HG03045 (cell line): Measurements from ENCODE around the gene FMN2.
"Not testable (repeated sequence)": the region's sequence is repeated elsewhere in the genome, so short reads cannot be mapped to it uniquely, and the experiment has no call there.

Experiments
- ATAC-seq: cut with Tn5 transposase; IDR thresholded peaks from one replicate; pipeline ENCODE4 v1.9.1; 2021; ENCODE audit warnings: mild to moderate bottlenecking, moderate library complexity; ENCODE audit not compliant: unreplicated experiment

The FMN2 gene

GRCh38 chr1:240304466-240304865, 212.8 kb downstream of the FMN2 start:
- ATAC-seq, result no peak

- ATAC-seq, result no peak
Measured at GRCh38 chr1:240306673-240307072, 215.0 kb downstream of the FMN2 start.

- no peak for ATAC-seq
Measured at GRCh38 chr1:240308096-240308495, 216.4 kb downstream of the FMN2 start.

- no peak for ATAC-seq
Measured at GRCh38 chr1:240309769-240310168, 218.1 kb downstream of the FMN2 start.

- no peak for ATAC-seq
Measured at GRCh38 chr1:240310226-240310925, 218.7 kb downstream of the FMN2 start.

GRCh38 chr1:240312872-240313271, 221.2 kb downstream of the FMN2 start:
- no peak for ATAC-seq

- no peak for ATAC-seq
Measured at GRCh38 chr1:240314845-240315801, 223.4 kb downstream of the FMN2 start.

- no peak for ATAC-seq
Measured at GRCh38 chr1:240319998-240320397, 228.3 kb downstream of the FMN2 start.

GRCh38 chr1:240320659-240321058, 229.0 kb downstream of the FMN2 start:
- no peak for ATAC-seq

- ATAC-seq, result no peak
Measured at GRCh38 chr1:240322943-240323342, 231.3 kb downstream of the FMN2 start.

- not testable (repeated sequence) for ATAC-seq
Measured at GRCh38 chr1:240328382-240328781, 236.7 kb downstream of the FMN2 start.

- ATAC-seq, result no peak
Measured at GRCh38 chr1:240329443-240329842, 237.8 kb downstream of the FMN2 start.

GRCh38 chr1:240332672-240333071, 241.0 kb downstream of the FMN2 start:
- ATAC-seq, result no peak

- no peak for ATAC-seq
Measured at GRCh38 chr1:240337781-240338180, 246.1 kb downstream of the FMN2 start.

- ATAC-seq, result no peak
Measured at GRCh38 chr1:240338837-240339236, 247.2 kb downstream of the FMN2 start.

GRCh38 chr1:240341365-240342250, 249.9 kb downstream of the FMN2 start:
- ATAC-seq, result no peak

- ATAC-seq, result no peak
Measured at GRCh38 chr1:240342251-240342625, 250.6 kb downstream of the FMN2 start.

- no peak for ATAC-seq
Measured at GRCh38 chr1:240343045-240343444, 251.4 kb downstream of the FMN2 start.

- ATAC-seq, result no peak
Measured at GRCh38 chr1:240343966-240344365, 252.3 kb downstream of the FMN2 start.

GRCh38 chr1:240344918-240345317, 253.2 kb downstream of the FMN2 start:
- ATAC-seq, result no peak

GRCh38 chr1:240349695-240350094, 258.0 kb downstream of the FMN2 start:
- ATAC-seq, result no peak
